ENCODE results near the gene MS4A18.
A peak's percentile ranks its signal among the peaks of the same experiment; 100 is the strongest.

MS4A18 gene

GRCh38 chr11:60769273-60769672, 44.8 kb downstream of the MS4A18 start:
- DNase-seq, result no peak

- DNase-seq, result no peak
These were observed 45.3 kb downstream of the MS4A18 start for GRCh38 chr11:60769811-60770210.

- DNase-seq, result no peak
These were observed 46.6 kb downstream of the MS4A18 start for GRCh38 chr11:60771146-60771545.

- DNase-seq, result no peak
These were observed 47.5 kb downstream of the MS4A18 start for GRCh38 chr11:60771879-60772525.

GRCh38 chr11:60772666-60773065, 48.1 kb downstream of the MS4A18 start:
- DNase-seq, result no peak

GRCh38 chr11:60774726-60775125, 50.2 kb downstream of the MS4A18 start:
- DNase-seq, result no peak

GRCh38 chr11:60775420-60775961, 51.0 kb downstream of the MS4A18 start:
- DNase-seq, result peak; percentile 87

GRCh38 chr11:60776167-60776566, 51.6 kb downstream of the MS4A18 start:
- DNase-seq, result no peak

GRCh38 chr11:60777106-60777505, 52.6 kb downstream of the MS4A18 start:
- DNase-seq, result no peak

GRCh38 chr11:60777572-60777971, 53.1 kb downstream of the MS4A18 start:
- DNase-seq, result no peak

GRCh38 chr11:60780065-60780464, 55.5 kb downstream of the MS4A18 start:
- no peak for DNase-seq

GRCh38 chr11:60780774-60781173, 56.3 kb downstream of the MS4A18 start:
- no peak for DNase-seq

- no peak for DNase-seq
These were observed 56.9 kb downstream of the MS4A18 start for GRCh38 chr11:60781286-60781980.

- DNase-seq, result no peak
These were observed 57.4 kb downstream of the MS4A18 start for GRCh38 chr11:60781981-60782316.

GRCh38 chr11:60782393-60783140, 58.0 kb downstream of the MS4A18 start:
- no peak for DNase-seq

- no peak for DNase-seq
These were observed 58.6 kb downstream of the MS4A18 start for GRCh38 chr11:60783141-60783484.

- no peak for DNase-seq
These were observed 59.4 kb downstream of the MS4A18 start for GRCh38 chr11:60783911-60784310.

GRCh38 chr11:60785136-60785535, 60.6 kb downstream of the MS4A18 start, which contains the start of gene MS4A10:
MS4A10 (plus strand) TSS chr11:60785333; CDS start chr11:60790336, 5,003 bp downstream.
- no peak for DNase-seq

GRCh38 chr11:60785806-60786361, 61.4 kb downstream of the MS4A18 start:
- no peak for DNase-seq

GRCh38 chr11:60786811-60787567, 62.5 kb downstream of the MS4A18 start:
- DNase-seq, result no peak

GRCh38 chr11:60788401-60789125, 64.0 kb downstream of the MS4A18 start:
- DNase-seq, result no peak

GRCh38 chr11:60790726-60791125, 66.2 kb downstream of the MS4A18 start:
- no peak for DNase-seq
